HG03457 (cell line): ENCODE data around the gene GAGE1.
"Not testable (repeated sequence)": the region's sequence is repeated elsewhere in the genome, so short reads cannot be mapped to it uniquely, and the experiment has no call there.

Experiments used
- ATAC-seq: cut with Tn5 transposase; IDR thresholded peaks from one replicate; pipeline ENCODE4 v1.9.1; 2021; ENCODE audit warnings: moderate number of reproducible peaks; ENCODE audit not compliant: unreplicated experiment

GAGE1 gene

GRCh38 chrX:49598720-49599119 lies at the start of gene GAGE1:
TSS of gene GAGE1 (plus strand) at chrX:49599020. CDS start at chrX:49600175, 1,155 bp downstream.
- ATAC-seq: not testable (repeated sequence)

- ATAC-seq: not testable (repeated sequence)
Observed at GRCh38 chrX:49550989-49551388, 47.8 kb upstream of the GAGE1 start, which contains the start of gene GAGE12E. TSS of gene GAGE12E (plus strand) at chrX:49551289. CDS start at chrX:49552444, 1,155 bp downstream.

- ATAC-seq: not testable (repeated sequence)
Observed at GRCh38 chrX:49560542-49560941, 38.3 kb upstream of the GAGE1 start, which contains the start of gene GAGE12F. TSS of gene GAGE12F (plus strand) at chrX:49560842. CDS start at chrX:49561997, 1,155 bp downstream.

- ATAC-seq: not testable (repeated sequence)
Observed at GRCh38 chrX:49568728-49569127, 30.1 kb upstream of the GAGE1 start.

GRCh38 chrX:49569152-49569551 lies 29.7 kb upstream of the GAGE1 start:
- not testable (repeated sequence) for ATAC-seq

- ATAC-seq: not testable (repeated sequence)
Observed at GRCh38 chrX:49570100-49570499, 28.7 kb upstream of the GAGE1 start, which contains the start of gene GAGE12G. TSS of gene GAGE12G (plus strand) at chrX:49570400. CDS start at chrX:49571555, 1,155 bp downstream.

GRCh38 chrX:49579649-49580048 lies 19.2 kb upstream of the GAGE1 start, which contains the start of gene GAGE12H:
TSS of gene GAGE12H (plus strand) at chrX:49579949. CDS start at chrX:49581104, 1,155 bp downstream.
- not testable (repeated sequence) for ATAC-seq

GRCh38 chrX:49589196-49589595 lies 9.6 kb upstream of the GAGE1 start, which contains the start of gene GAGE2A:
TSS of gene GAGE2A (plus strand) at chrX:49589496. CDS start at chrX:49590651, 1,155 bp downstream.
- ATAC-seq: not testable (repeated sequence)

GRCh38 chrX:49589769-49590478 lies 8.9 kb upstream of the GAGE1 start:
- not testable (repeated sequence) for ATAC-seq

- ATAC-seq: not testable (repeated sequence)
Observed at GRCh38 chrX:49590488-49590887, 8.3 kb upstream of the GAGE1 start.

- no peak for ATAC-seq
Observed at GRCh38 chrX:49610718-49611310, 12.0 kb downstream of the GAGE1 start.

- ATAC-seq: no peak
Observed at GRCh38 chrX:49618574-49618973, 19.8 kb downstream of the GAGE1 start.

- no peak for ATAC-seq
Observed at GRCh38 chrX:49627086-49627777, 28.4 kb downstream of the GAGE1 start.

GRCh38 chrX:49644991-49645637 lies 46.3 kb downstream of the GAGE1 start:
- no peak for ATAC-seq

GRCh38 chrX:49656533-49656932 lies 57.7 kb downstream of the GAGE1 start:
- no peak for ATAC-seq
